ENCODE results near the gene IL17D.
"Not testable (repeated sequence)": the region's sequence is repeated elsewhere in the genome, so short reads cannot be mapped to it uniquely, and the experiment has no call there.

The IL17D gene

DNA sequence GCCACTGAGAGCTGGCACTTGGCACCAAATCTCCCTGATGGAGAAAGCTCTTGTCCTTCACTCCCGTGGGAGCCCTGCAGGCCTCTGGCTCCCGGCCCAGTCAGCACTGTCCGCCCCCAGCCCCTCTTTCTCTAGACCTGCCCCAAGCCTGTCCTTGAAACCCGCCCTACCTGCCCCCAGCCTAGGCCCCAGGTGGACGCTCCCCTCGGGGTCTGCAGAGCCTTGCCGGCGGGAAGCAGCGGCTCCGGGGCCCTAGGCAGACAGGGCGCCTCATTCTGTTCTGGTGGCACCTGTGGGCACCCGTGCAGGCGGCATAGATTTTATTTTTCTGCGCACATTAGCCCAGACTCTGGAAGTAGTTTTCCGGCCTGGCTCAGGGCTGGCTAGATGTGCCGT, 17.6 kb downstream of the IL17D start:
- DNase-seq, result no peak

DNA sequence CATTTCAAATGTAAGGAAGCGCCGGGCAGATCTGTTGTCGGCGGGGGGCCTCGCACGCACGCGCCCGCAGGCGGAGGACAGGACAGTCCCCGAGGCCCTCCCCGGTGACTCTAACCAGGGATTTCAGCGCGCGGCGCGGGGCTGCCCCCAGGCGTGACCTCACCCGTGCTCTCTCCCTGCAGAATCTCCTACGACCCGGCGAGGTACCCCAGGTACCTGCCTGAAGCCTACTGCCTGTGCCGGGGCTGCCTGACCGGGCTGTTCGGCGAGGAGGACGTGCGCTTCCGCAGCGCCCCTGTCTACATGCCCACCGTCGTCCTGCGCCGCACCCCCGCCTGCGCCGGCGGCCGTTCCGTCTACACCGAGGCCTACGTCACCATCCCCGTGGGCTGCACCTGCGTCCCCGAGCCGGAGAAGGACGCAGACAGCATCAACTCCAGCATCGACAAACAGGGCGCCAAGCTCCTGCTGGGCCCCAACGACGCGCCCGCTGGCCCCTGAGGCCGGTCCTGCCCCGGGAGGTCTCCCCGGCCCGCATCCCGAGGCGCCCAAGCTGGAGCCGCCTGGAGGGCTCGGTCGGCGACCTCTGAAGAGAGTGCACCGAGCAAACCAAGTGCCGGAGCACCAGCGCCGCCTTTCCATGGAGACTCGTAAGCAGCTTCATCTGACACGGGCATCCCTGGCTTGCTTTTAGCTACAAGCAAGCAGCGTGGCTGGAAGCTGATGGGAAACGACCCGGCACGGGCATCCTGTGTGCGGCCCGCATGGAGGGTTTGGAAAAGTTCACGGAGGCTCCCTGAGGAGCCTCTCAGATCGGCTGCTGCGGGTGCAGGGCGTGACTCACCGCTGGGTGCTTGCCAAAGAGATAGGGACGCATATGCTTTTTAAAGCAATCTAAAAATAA, 18.2 kb downstream of the IL17D start:
- peak; percentile 76 for DNase-seq

DNA sequence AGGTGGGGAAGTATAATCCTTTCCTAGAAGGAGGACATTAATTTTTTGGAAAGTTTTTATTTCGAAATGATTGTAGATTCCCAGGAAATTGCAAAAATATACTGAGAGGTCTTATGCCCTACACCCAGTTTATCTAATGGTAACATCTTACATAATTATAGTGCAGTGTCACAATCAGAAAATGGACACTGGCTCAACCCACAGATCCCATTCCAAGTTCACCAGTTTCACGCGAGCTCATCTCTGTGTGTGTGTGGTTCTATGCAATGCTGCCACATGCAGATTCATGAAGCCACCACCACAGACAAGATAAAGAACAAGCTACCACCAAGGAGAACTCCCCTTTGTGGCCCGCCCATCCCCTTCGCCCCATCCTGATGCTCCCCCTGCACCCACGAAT, 24.4 kb downstream of the IL17D start:
- DNase-seq, result peak; percentile 30

DNA sequence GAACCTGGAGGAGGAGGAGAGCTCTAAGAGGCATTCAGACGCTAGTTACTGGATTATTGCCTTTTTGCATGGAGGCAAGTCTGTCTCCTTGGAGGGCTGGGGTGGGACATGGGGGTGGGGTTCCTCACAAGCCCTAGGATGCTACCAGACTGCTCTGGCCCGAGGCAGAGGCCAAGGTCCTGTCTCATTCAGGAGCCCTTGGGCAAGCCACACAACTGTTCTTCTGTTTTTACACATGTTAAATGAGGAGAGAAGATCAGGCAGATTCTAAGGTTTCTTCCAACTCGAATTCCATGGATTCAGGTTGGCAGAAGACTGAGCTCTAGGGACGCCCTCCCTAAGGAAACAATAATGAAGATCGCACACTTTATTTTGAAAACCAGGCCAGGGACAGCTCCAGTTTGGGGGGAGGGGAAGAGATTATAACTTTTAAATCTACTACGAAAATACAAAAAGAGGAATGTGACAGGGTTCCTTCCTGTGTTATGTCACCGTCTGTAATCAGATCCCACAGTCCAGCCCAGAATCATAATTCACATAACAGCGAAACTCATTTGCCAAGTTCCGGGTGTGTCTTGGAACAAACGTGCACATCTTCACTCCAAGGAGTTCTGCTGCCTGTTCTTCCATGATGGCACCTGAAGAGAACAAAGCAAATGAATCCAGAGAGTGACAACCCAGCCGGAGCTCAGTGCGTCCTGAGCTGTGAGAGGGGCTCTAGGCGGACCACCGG, 25.2 kb downstream of the IL17D start:
- DNase-seq, result no peak

DNA sequence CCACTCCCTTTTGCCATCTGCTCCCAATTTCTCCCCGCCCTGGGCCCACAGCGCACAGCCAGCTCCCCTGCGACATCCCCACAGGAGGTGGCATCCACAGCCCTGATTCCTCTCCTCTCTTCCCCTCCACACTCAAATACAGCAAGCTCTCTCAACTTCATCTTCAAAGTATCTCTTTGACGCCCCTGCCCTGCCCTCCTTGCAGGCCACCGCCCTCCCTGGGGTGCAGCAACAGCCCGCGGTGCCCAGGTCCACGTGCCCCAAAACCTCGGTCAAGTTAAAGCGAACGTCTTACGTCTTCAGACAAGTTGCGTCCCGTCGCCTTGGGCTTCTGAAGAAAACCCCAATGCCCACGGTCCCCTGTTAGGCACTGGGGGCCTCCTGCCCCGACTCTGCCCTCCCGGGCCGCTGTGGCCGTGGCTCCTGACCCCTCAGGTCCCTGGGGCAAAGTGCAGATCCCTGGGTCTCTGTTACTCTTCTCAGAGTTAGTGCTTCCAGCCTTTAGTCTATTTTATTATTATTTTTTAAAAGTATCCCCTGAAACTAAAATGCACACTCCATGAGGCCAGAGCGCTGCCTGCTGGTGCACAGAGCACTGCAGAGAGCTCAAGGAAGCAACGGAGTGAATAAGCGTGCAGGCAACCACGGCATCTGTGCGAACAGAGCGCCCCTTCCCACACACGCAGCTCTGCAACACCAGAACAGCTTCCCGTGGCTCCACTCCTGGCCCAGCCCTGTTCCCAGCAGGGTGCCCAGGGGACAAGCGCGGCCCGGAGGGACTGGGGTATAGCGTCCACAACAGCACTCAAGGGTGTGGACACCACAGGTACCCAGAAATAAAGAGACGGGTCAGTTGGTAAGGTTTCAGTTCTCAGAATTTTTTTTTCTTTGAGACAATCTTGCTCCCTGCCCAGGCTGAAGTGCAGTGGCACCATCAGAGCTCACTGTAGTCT, 26.4 kb downstream of the IL17D start:
- DNase-seq, result no peak

DNA sequence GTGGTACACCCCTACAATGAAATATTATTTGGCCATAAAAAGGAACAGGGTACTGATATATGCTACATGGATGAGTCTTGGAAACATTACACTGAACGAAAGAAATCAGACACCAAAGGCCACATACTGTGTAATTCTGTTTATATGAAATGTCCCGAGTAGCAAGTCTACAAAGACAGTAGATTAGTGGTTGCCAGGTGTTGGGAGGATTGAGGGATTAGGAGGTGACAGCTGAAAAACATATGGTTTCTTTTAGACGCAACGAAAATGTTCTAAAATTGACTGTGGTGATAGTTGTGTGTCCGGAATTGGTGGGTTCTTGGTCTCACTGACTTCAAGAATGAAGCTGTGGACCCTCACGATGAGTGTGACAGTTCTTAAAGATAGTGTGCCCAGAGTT, 35.1 kb downstream of the IL17D start:
- DNase-seq, result no peak

DNA sequence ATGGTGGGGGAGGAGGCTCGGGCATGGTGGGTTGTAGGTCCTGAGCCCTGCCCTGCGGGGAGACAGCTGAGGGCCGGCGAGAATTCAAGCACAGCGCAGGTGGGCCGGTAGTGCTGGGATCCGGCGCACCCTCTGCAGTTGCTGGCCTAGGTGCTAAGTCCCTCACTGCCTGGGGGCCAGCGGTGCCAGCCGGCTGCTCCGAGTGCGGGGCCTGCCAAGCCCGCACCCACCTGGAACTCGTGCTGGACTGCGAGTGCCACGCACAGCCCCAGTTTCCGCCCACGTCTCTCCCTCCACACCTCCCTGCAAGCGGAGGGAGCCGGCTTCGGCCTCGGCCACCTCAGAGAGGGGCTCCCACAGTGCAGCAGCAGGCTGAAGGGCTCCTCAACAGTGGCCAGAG, 36.5 kb downstream of the IL17D start:
- no peak for DNase-seq

DNA sequence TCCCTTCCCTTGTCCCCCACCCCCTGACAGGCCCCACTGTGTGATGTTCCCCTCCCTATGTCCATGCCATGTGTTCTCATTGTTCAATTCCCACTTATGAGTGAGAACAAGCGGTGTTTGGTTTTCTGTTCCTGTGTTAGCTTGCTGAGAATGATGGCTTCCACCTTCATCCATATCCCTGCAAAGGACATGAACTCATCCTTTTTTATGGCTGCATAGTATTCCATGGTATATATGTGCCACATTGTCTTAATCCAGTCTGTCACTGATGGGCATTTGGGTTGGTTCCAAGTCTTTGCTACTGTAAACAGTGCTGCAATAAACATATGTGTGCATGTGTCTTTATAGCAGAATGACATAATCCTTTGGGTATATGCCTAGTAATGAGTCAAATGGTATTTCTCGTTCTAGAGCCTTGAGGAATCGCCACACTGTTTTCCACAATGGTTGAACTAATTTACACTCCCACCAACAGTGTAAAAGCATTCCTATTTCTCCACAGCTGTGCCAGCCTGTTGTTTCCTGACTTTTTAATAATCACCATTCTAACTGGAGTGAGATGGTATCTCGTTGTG, 40.4 kb downstream of the IL17D start:
- not testable (repeated sequence) for DNase-seq

DNA sequence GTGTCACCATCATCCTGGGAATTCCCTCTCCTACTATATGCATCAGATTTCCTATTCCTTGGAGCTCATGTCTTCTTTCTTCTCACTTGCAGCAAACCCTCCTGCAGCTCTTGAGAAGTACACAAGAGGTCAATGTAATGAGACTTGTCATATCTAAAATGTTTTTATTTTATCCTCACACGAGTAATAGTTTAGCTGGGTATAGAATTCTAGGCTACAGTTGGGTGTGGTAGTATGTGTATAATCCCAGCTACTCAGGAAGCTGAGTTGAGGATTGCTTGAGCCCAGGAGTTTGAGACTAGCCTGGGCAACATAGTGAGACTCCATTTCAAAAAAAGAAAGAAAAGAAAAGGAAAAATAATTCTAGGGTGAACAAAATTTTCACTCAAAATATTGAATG, 45.9 kb downstream of the IL17D start:
- no peak for DNase-seq

DNA sequence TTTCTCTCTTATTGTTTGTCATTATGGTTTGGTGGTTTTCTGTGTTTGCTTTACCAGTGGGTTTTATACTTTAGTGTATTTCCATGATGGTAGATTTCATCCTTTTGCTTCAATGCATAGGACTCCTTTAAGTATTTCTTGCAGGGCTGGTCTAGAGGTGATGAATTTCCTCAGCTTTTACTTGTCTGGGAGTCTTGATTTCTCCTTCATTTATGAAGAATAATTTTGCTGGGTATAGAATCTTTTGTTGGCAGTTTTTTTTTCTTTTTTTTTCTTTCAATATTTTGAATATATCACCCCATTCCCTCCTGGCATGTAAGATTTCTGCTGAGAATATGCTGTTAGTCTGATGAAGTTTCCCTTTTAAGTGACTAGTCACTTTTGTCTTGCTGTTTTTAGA, 50.5 kb downstream of the IL17D start:
- DNase-seq, result no peak

DNA sequence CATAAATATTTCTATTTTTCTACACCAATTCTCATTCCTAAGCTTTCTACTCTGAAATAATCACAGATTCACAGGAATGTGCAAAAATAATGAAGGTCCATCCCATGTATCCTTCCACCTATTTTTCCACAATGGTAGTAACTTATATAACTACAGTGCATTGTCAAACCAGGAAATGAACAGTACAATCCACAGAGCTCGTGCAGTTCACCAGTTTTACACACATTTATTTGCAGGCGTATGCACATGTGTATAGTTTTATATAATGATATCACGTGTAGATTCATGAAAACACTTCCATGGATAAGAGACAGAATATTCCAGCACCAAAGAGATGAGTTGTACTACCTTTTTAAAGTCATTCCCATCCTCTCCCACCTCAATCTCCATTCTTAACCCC, 57.4 kb downstream of the IL17D start:
- no peak for DNase-seq

DNA sequence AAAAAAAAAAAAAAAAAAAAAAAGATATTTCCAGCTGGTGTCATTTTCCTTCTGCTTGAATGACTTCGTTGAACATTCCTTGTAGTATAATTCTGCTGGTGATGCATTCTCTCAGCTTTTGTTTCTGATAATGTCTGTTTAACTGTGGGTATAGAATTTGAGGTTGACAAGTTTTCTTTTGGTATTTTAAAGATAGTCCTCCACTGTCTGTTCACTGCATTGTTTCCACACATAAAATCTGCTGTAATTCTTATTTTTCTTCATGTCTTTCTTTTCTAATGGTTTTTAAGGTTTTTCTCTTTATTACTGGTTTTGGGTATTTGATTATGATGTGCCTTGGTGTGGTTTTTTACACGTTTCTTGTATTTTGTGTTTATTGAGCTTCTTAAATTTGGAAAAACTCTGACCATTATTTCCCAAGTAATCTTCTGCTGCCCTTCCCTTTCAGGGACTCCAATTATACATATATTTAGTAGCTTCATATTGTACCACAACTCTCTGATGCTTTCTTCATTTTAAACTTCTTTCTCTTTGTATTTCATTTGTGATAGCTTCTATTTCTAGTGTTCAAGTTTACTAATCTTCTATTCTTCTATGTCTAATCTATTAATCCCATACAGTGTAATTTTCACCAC, 63.9 kb downstream of the IL17D start:
- DNase-seq, result no peak

DNA sequence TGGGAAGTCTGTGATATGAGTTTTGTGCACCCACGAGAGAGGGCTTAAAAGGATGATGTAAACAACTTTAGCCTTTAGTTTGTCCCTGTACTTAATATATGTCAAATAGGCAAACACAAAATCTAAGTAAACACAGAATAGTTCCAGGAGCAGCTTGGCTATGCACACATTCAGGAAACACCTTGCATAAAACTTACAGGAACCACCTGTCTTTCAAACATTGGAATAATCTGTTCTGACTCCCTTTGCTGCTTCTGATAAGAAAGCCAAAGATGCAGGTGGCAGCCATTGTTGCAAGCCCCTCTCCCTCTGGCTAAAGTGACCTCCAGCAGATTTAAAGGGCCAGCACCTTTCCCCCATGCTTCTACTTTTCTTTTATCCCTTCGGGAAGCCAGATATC, 65.6 kb downstream of the IL17D start:
- no peak for DNase-seq

DNA sequence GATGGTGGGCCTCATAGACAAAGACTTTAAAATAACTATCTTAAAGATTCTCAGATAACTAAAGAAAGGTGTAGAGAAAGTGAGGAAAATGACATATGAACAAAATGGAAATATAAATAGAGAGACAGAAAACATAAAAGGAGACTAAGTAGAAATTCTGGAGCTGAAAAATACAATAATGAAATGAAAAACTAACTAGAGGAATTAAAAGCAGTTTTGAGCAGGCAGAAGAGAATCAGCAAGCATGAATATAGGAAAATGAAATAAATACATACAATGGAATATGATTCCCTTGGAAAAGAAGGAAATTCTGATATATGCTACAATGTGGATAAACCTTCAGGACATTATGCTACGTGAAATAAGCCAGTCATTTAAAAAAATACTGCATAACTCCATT, 66.3 kb downstream of the IL17D start:
- no peak for DNase-seq

All from hematopoietic multipotent progenitor cell treated with erythropoietin and hydrocortisone succinate and interleukin-3 and kit ligand, for 4 days (in vitro differentiated cells).